Measurements from ENCODE around the gene TBXA2R.

DNA sequence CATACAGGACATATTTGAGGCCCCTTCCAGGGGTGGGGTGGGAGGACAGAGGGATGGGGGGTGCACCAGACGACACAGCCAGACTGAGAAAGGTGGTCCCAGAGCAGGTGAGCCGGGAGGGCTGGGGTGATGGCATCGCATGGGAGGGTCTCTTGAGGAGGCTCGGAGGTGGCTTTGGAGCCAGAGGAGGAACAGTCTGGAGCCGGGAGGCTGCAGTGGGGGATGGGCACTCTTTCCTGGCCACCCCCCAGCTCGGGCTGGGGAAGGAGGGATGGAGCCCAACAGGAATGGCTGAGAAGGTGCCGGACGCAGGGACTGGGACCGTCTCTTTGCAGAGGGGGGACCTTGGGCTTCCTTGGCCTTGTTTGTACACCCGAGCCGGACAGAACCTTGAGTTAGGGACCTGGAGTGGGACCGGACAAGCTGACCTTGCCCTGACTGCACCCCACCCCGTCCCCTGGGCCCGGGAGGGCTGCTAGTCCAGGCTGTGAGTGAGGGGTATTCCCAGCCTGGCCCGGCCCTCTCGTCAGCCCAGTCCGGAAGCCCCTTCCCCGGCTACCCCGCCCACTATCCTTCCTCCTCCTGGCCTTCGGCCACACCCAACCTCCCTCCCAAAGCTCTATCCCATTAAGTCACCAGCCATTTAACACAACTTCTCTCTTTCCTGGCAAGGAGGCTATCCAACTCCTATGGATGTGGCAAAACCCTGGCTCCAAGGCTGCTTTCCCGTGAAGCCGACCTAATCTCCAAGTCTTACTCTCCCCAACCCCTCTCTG lies 816 bp upstream of the TBXA2R start:
- TF ChIP-seq TAF1 (IDR thresholded peaks at IDR 0.05; ENCODE audit: low read depth, low read length) (no peak), BRCA1 (IDR thresholded peaks at IDR 0.05; ENCODE audit: low read depth, low read length) (no peak), CEBPB (IDR thresholded peaks at IDR 0.05; ENCODE audit: low read depth, low read length) (no peak), TAF7 (optimal IDR thresholded peaks at IDR 0.05; ENCODE audit: borderline replicate concordance, low read depth, low read length) (no peak), EZH2 (IDR thresholded peaks at IDR 0.05; ENCODE audit: low read depth, low read length, severe bottlenecking) (no peak), JUND (IDR thresholded peaks at IDR 0.05; ENCODE audit: low read length) (no peak), CREB1 (IDR thresholded peaks at IDR 0.05) (no peak)
- TF ChIP-seq, protein P1, sequence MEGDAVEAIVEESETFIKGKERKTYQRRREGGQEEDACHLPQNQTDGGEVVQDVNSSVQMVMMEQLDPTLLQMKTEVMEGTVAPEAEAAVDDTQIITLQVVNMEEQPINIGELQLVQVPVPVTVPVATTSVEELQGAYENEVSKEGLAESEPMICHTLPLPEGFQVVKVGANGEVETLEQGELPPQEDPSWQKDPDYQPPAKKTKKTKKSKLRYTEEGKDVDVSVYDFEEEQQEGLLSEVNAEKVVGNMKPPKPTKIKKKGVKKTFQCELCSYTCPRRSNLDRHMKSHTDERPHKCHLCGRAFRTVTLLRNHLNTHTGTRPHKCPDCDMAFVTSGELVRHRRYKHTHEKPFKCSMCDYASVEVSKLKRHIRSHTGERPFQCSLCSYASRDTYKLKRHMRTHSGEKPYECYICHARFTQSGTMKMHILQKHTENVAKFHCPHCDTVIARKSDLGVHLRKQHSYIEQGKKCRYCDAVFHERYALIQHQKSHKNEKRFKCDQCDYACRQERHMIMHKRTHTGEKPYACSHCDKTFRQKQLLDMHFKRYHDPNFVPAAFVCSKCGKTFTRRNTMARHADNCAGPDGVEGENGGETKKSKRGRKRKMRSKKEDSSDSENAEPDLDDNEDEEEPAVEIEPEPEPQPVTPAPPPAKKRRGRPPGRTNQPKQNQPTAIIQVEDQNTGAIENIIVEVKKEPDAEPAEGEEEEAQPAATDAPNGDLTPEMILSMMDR (IDR thresholded peaks at IDR 0.05; ENCODE audit: control extremely low read depth in 1 of 3, insufficient read depth in 1 of 3, low read depth in 1 of 3, low read length in 3 of 3) = no peak
- TF ChIP-seq, protein P2, sequence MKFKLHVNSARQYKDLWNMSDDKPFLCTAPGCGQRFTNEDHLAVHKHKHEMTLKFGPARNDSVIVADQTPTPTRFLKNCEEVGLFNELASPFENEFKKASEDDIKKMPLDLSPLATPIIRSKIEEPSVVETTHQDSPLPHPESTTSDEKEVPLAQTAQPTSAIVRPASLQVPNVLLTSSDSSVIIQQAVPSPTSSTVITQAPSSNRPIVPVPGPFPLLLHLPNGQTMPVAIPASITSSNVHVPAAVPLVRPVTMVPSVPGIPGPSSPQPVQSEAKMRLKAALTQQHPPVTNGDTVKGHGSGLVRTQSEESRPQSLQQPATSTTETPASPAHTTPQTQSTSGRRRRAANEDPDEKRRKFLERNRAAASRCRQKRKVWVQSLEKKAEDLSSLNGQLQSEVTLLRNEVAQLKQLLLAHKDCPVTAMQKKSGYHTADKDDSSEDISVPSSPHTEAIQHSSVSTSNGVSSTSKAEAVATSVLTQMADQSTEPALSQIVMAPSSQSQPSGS (IDR thresholded peaks at IDR 0.05; ENCODE audit: low read length) = no peak
- TF ChIP-seq, protein P3, sequence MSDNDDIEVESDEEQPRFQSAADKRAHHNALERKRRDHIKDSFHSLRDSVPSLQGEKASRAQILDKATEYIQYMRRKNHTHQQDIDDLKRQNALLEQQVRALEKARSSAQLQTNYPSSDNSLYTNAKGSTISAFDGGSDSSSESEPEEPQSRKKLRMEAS (IDR thresholded peaks at IDR 0.05) = no peak
